Measurements from ENCODE around the gene TMEM50A. TPM values are rescaled to one million over a fixed set of nuclear protein-coding genes. Genes with fewer than 3 reads are reported as not detected.
"Not testable (repeated sequence)": the region's sequence is repeated elsewhere in the genome, so short reads cannot be mapped to it uniquely, and the experiment has no call there.

TMEM50A gene
- total RNA-seq, 1 donor from 2014 or later: 95.6 TPM

DNA sequence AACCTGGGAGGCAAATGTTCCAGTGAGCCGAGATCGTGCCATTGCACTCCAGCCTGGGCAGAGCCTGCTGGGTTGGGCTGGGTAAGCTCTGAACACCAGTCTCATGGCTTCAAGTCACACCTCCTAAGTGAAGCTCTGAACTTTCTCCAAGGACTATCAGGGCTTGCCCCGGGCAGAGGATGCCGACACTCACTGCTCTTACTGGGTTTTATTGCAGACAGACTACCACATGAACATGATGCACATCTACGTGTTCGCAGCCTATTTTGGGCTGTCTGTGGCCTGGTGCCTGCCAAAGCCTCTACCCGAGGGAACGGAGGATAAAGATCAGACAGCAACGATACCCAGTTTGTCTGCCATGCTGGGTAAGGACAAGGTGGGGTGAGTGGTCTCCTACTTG is 37.4 kb upstream of the TMEM50A start:
- H3K27ac ChIP-seq; H3K27me3 Mint-ChIP-seq (ENCODE audit: insufficient read depth, low read depth); H3K36me3 Mint-ChIP-seq; H3K9me3 Mint-ChIP-seq; H3K9me3 ChIP-seq (ENCODE audit: low read depth); H3K27ac Mint-ChIP-seq; H3K4me1 Mint-ChIP-seq; H3K79me2 ChIP-seq (ENCODE audit: low read depth); H4K20me1 ChIP-seq (ENCODE audit: low read depth); H3K27me3 ChIP-seq; H3K9ac ChIP-seq; H3F3A ChIP-seq (ENCODE audit: low read depth); H2AFZ ChIP-seq (replicated peaks); H3K36me3 ChIP-seq; H3K4me3 Mint-ChIP-seq; H3K4me3 ChIP-seq; H3K4me1 ChIP-seq; H3K4me2 ChIP-seq; DNase-seq (ENCODE audit: low spot score): not testable (repeated sequence)

DNA sequence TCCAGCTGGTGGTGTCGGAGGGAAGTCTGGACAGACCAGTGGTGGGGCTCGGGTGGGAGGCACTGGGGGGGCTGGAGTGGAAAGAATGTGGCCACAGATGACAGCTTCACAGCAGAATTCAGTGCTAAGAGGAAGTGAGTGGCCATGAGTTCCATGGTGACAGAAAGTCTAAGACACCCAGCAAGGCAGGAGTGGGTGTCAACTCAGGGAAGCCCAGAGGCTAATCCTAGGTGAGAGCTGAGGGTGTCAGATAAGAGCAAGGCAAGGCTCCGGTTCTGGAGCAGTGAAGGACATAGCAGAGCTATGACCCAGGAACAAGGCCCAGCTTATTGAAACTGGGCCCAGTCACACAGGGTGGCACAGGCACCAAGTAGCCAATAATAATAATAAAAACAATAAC is 35.8 kb upstream of the TMEM50A start:
- H3K27ac ChIP-seq; H3K27me3 Mint-ChIP-seq (ENCODE audit: insufficient read depth, low read depth); H3K4me1 Mint-ChIP-seq; H3K79me2 ChIP-seq (ENCODE audit: low read depth); H3K27me3 ChIP-seq; H3F3A ChIP-seq (ENCODE audit: low read depth); H3K9ac ChIP-seq; H3K4me1 ChIP-seq; H3K4me2 ChIP-seq; DNase-seq (ENCODE audit: low spot score); H3K27ac Mint-ChIP-seq; H3K9me3 ChIP-seq (ENCODE audit: low read depth); H3K4me3 Mint-ChIP-seq; H4K20me1 ChIP-seq (ENCODE audit: low read depth); H2AFZ ChIP-seq (replicated peaks); H3K4me3 ChIP-seq; H3K36me3 ChIP-seq; H3K9me3 Mint-ChIP-seq; H3K36me3 Mint-ChIP-seq: not testable (repeated sequence)

DNA sequence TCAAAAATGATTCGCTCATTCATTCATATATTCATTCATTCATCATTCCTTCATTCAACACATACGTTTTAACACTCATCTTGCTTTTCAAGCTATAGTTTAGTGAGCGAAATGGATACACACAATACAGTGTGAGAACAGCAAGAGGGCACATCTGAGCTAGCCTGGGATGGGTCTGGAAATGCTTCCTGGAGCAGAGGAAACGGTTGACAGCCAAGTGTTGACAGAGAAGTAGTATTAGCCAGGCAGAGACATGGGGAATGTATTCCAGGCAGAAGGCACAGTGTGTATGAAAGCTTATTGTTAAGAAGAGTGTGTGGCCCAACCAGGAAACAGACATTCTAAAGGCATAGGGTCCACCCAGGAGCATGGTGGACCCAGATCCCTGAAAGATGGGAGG is 33.2 kb upstream of the TMEM50A start:
- not testable (repeated sequence) for H3K9ac ChIP-seq, H3K4me2 ChIP-seq

DNA sequence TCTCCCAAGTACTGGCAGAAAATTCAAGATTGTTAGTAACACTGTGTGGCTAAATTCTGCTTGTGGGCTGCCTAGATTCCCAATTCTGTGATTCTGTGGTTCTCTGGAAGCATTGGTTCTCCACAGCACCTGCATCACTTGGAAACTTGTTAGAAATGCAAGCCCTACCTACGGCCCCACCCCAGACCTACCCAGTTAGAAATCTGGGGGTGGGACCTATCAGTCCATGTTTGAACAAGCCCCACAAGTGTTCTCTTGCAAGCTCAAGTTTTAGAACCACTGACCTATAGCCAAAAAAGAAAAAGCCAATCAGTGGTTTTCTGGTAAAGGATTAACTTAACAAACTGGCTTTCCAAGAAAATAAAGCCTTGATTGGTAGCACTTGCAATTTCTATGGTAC is 30.0 kb upstream of the TMEM50A start:
- not testable (repeated sequence) for H3K4me1 Mint-ChIP-seq; H3K4me3 ChIP-seq; H3K79me2 ChIP-seq (ENCODE audit: low read depth); H3K27me3 Mint-ChIP-seq (ENCODE audit: insufficient read depth, low read depth); H3K27ac Mint-ChIP-seq; H4K20me1 ChIP-seq (ENCODE audit: low read depth); H3K27ac ChIP-seq; H2AFZ ChIP-seq (replicated peaks); H3K4me1 ChIP-seq; H3K9ac ChIP-seq; H3K4me3 Mint-ChIP-seq; H3F3A ChIP-seq (ENCODE audit: low read depth); H3K4me2 ChIP-seq; H3K27me3 ChIP-seq; H3K9me3 ChIP-seq (ENCODE audit: low read depth); DNase-seq (ENCODE audit: low spot score); H3K9me3 Mint-ChIP-seq; H3K36me3 Mint-ChIP-seq; H3K36me3 ChIP-seq

More for the DNA sequence above, 33.2 kb upstream of the TMEM50A start:
- not testable (repeated sequence) for H3K4me3 Mint-ChIP-seq; H3F3A ChIP-seq (ENCODE audit: low read depth); H3K27me3 Mint-ChIP-seq (ENCODE audit: insufficient read depth, low read depth); H3K79me2 ChIP-seq (ENCODE audit: low read depth); DNase-seq (ENCODE audit: low spot score); H4K20me1 ChIP-seq (ENCODE audit: low read depth); H3K4me1 ChIP-seq; H3K4me3 ChIP-seq; H3K27me3 ChIP-seq; H3K9me3 ChIP-seq (ENCODE audit: low read depth); H3K27ac ChIP-seq; H3K9me3 Mint-ChIP-seq; H3K36me3 ChIP-seq; H3K4me1 Mint-ChIP-seq; H3K36me3 Mint-ChIP-seq; H2AFZ ChIP-seq (replicated peaks); H3K27ac Mint-ChIP-seq

DNA sequence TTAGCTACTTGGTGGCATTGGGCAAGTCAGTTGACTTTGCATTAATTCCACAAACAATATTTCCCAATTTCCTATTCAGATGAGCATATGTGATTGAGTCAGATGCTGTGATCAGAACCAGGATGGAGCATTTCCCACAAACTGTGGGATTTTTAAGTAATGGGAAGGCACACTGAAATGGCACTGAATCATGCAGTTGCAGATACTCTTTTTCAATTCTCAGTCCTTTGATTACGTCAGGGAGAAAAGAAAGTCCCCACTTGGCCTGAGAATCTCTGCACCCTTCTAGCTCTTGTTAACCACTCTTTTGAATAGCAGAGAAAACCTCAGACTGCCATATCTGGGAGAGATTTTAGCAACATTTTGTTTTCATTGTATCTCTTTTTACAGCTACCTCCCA is 29.0 kb upstream of the TMEM50A start:
- not testable (repeated sequence) for H3K4me3 Mint-ChIP-seq; H3K27me3 Mint-ChIP-seq (ENCODE audit: insufficient read depth, low read depth); H3K79me2 ChIP-seq (ENCODE audit: low read depth); H3K9me3 ChIP-seq (ENCODE audit: low read depth); H2AFZ ChIP-seq (replicated peaks); H3K4me2 ChIP-seq; H3K27me3 ChIP-seq; H3K27ac Mint-ChIP-seq; H3K4me1 Mint-ChIP-seq; H3K4me3 ChIP-seq; H4K20me1 ChIP-seq (ENCODE audit: low read depth); H3K27ac ChIP-seq; H3K36me3 ChIP-seq; H3K36me3 Mint-ChIP-seq; H3K4me1 ChIP-seq; H3F3A ChIP-seq (ENCODE audit: low read depth); DNase-seq (ENCODE audit: low spot score); H3K9me3 Mint-ChIP-seq; H3K9ac ChIP-seq

DNA sequence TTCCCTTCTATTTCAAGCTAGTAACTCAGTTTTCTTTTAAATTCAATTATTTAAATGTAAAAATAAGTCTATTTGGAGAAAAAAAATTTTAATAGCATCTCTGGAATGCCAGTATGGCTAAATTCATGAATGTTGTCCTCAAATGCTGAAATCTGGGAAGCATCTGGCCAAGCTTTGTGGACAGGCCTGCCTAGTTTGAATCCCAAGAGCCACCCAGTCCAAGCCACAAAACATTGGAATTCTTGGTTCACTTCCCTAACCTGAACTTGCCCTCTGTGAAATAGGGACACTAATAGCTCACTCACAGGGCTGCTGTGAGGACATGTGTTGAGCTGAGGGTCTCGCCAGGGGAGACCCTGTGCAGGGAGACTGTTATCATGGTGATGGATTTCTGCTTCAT is 28.6 kb upstream of the TMEM50A start:
- not testable (repeated sequence) for H3K9me3 Mint-ChIP-seq; DNase-seq (ENCODE audit: low spot score); H3K9ac ChIP-seq; H4K20me1 ChIP-seq (ENCODE audit: low read depth); H3F3A ChIP-seq (ENCODE audit: low read depth); H3K4me1 Mint-ChIP-seq; H3K4me1 ChIP-seq; H3K27me3 ChIP-seq; H3K4me3 ChIP-seq; H3K36me3 ChIP-seq; H3K79me2 ChIP-seq (ENCODE audit: low read depth); H3K36me3 Mint-ChIP-seq; H3K27ac ChIP-seq; H3K4me3 Mint-ChIP-seq; H2AFZ ChIP-seq (replicated peaks); H3K9me3 ChIP-seq (ENCODE audit: low read depth); H3K27ac Mint-ChIP-seq; H3K4me2 ChIP-seq; H3K27me3 Mint-ChIP-seq (ENCODE audit: insufficient read depth, low read depth)

DNA sequence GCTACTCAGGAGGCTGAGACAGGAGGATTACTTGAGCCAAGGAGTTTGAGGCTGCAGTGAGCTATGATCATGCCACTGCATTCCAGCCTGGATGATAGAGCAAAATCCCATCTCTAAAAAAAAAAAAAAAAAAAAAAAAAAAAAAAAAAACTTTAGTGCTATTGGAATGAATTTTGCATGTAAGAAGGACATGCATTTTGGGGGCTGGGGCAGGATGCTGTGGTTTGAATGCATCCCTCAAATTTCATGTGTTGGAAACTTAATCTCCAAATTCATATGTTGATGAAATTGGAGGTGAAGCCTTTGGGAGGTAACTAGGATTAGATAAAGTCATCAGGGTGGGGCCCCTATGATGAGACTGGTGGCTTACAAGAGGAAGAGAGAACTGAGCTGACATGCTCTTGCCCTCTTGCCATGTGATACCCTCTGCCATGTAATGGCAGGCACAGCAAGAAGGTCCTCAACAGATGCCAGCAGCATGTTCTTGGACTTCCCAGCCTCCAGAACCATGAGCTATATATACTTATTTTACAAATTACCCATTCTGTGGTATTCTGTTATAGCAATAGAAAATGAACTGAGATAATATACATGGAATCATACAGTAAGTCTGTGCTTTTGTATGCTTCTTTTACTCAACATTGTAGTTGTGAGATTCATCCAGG is 25.2 kb upstream of the TMEM50A start:
- DNase-seq (ENCODE audit: low spot score); H2AFZ ChIP-seq (replicated peaks); H3K9me3 ChIP-seq (ENCODE audit: low read depth); H3K27me3 ChIP-seq; H3K79me2 ChIP-seq (ENCODE audit: low read depth); H3K27ac Mint-ChIP-seq; H3K4me1 Mint-ChIP-seq; H3K4me3 Mint-ChIP-seq; H3F3A ChIP-seq (ENCODE audit: low read depth); H3K27ac ChIP-seq; H3K4me3 ChIP-seq; H3K9ac ChIP-seq; H3K9me3 Mint-ChIP-seq; H3K4me1 ChIP-seq; H4K20me1 ChIP-seq (ENCODE audit: low read depth); H3K36me3 ChIP-seq; H3K27me3 Mint-ChIP-seq (ENCODE audit: insufficient read depth, low read depth); H3K36me3 Mint-ChIP-seq; H3K4me2 ChIP-seq: not testable (repeated sequence)

DNA sequence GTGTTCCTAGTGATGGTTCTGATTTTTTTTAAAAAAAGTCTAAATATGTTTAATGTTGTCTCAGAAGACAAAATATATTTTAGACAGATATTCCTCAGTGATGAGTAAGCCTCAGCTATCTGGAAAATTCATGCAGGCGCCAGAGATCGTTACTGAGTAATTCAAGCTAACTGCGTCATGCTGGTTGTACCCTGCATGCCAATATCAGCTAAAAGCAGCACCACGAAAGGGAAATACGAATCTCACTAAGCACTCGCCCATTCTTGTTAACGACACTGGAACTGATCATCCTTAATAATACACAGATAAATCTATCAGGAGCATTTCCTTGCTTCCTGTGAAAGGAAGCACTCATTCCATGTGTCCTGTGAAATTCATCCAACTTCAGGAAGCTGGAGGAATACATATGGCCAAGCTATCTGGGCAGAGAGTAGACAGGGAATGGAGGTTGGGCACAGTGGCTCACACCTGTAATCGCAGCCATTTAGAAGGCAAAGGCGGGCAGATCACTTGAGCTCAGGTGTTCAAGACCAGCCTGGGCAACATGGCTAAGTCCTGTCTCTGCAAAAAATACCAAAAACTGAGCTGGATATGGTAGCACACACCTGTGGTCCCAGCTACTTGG is 17.7 kb upstream of the TMEM50A start:
- H4K20me1 ChIP-seq (ENCODE audit: low read depth); H3K9me3 ChIP-seq (ENCODE audit: low read depth); H3K27ac Mint-ChIP-seq; H3K4me3 ChIP-seq; H3K4me1 ChIP-seq; H3F3A ChIP-seq (ENCODE audit: low read depth); H3K36me3 ChIP-seq; H2AFZ ChIP-seq (replicated peaks); H3K79me2 ChIP-seq (ENCODE audit: low read depth); H3K27me3 ChIP-seq; H3K36me3 Mint-ChIP-seq; DNase-seq (ENCODE audit: low spot score); H3K9ac ChIP-seq; H3K4me1 Mint-ChIP-seq; H3K4me2 ChIP-seq; H3K27ac ChIP-seq; H3K9me3 Mint-ChIP-seq; H3K4me3 Mint-ChIP-seq; H3K27me3 Mint-ChIP-seq (ENCODE audit: insufficient read depth, low read depth): not testable (repeated sequence)
